Panc1 (cell line): ENCODE data around the gene RAB11FIP2. TPM values are rescaled to one million over a fixed set of nuclear protein-coding genes. Genes with fewer than 3 reads are reported as not detected.

ENCODE experiments used
- ATAC-seq: fragments of 200-7000 bp; cut with Tn5 transposase; 2 replicates; pipeline ENCODE4 v1.9.1; 2020; ENCODE audit warnings: mild to moderate bottlenecking, moderate library complexity
- BruUV-seq: library from RNA; stranded (reverse); fragments of 400-500 nt; replicated peaks from 2 replicates; lab custom pipeline; 2021; lab: Mats Ljungman, UMichigan
- CTCF ChIA-PET: fragments of 300-600 bp; sonication (Branson Sonifier 250); formaldehyde crosslinking; loops from one replicate; lab custom pipeline; 2022; ENCODE audit warnings: antibody characterized with exemption; lab: Charles Lee
- POLR2A ChIA-PET: fragments of 300-600 bp; sonication (Branson Sonifier 250); formaldehyde crosslinking; loops from one replicate; lab custom pipeline; 2022; ENCODE audit warnings: antibody characterized with exemption; lab: Charles Lee
- DNase-seq: peaks from one replicate; pipeline ENCODE4 v3.0.0-alpha.2; 2010; ENCODE audit warnings: low read depth, low spot score
- H3K27ac ChIP-seq: 2 replicates; pipeline ENCODE4 v1.5.1; 2011; ENCODE audit warnings: mild to moderate bottlenecking, low read length, inconsistent platforms
- H3K27me3 ChIP-seq: fragments of 200-500 bp; sonication (Bioruptor generic); 2 replicates; pipeline ENCODE4 v1.6.0; 2014; ENCODE audit warnings: low read length, inconsistent platforms; ENCODE audit not compliant: control insufficient read depth, insufficient read depth
- H3K36me3 ChIP-seq: fragments of 200-500 bp; sonication (Bioruptor generic); 2 replicates; pipeline ENCODE4 v1.5.1; 2014; ENCODE audit warnings: inconsistent platforms, mild to moderate bottlenecking, low read length, moderate library complexity; ENCODE audit not compliant: control insufficient read depth, insufficient read depth
- H3K4me1 ChIP-seq: 2 replicates; pipeline ENCODE4 v1.5.1; 2011; ENCODE audit warnings: inconsistent platforms, mild to moderate bottlenecking, low read length, moderate library complexity; ENCODE audit not compliant: control insufficient read depth, insufficient read depth
- H3K4me3 ChIP-seq, 2 experiments: 2 replicates each; pipeline ENCODE4 v1.5.1; 2011 to 2012; ENCODE audit warnings: low read depth in 2 of 2, low read length in 2 of 2, mild to moderate bottlenecking in 2 of 2, inconsistent platforms in 1 of 2, moderate library complexity in 1 of 2
- H3K9me3 ChIP-seq: fragments of 200-500 bp; sonication (Bioruptor generic); 2 replicates; pipeline ENCODE4 v1.5.1; 2014; ENCODE audit warnings: low read depth, mild to moderate bottlenecking, inconsistent platforms, low read length, moderate library complexity; ENCODE audit not compliant: control insufficient read depth, insufficient read depth
- CTCF ChIP-seq: fragments of 450-650 bp; IDR thresholded peaks from 2 replicates; pipeline ENCODE4 v1.5.1; 2017; ENCODE audit warnings: mild to moderate bottlenecking
- POLR2AphosphoS5 ChIP-seq: IDR thresholded peaks from 2 replicates; pipeline ENCODE4 v1.6.1; 2012; ENCODE audit warnings: mild to moderate bottlenecking, low read depth, low read length, moderate library complexity
- REST ChIP-seq, 2 experiments: IDR thresholded peaks; 2 replicates each; pipeline ENCODE4 v1.6.1; 2011 to 2012; ENCODE audit warnings: low read depth in 2 of 2, control low read depth in 1 of 2, low read length in 1 of 2, mild to moderate bottlenecking in 1 of 2, moderate library complexity in 1 of 2; ENCODE audit not compliant: insufficient read depth in 1 of 2
- SIN3A ChIP-seq: IDR thresholded peaks from 2 replicates; pipeline ENCODE4 v1.6.1; 2012; ENCODE audit warnings: low read depth, mild to moderate bottlenecking, low read length, moderate library complexity, borderline replicate concordance; ENCODE audit not compliant: insufficient read depth
- TCF7L2 ChIP-seq: IDR thresholded peaks from 2 replicates; pipeline ENCODE4 v1.6.1; 2011; ENCODE audit warnings: mild to moderate bottlenecking, low read depth, low read length, inconsistent platforms
- in situ Hi-C: cut with HindIII; loops from 2 replicates; pipeline ENCODE4 v1.10.0; 2016; ENCODE audit warnings: low sequenced_read_pairs, low pct_unique_long_range_greater_than_20kb
- intact Hi-C: fragments of 100-400 bp; cut with micrococcal nuclease; formaldehyde crosslinking; loops from one replicate; pipeline ENCODE4 v1.10.0; 2022; ENCODE audit not compliant: unreplicated experiment
- total RNA-seq: library from RNA; stranded (reverse); gene quantifications from one replicate; pipeline ENCODE4 v1.2.1, GENCODE V29; 2021; ENCODE audit not compliant: unreplicated experiment

The RAB11FIP2 gene
- total RNA-seq, 1 experiment from 2014 or later: 18.1 TPM

GRCh38 chr10:117988814-117989213, 57.9 kb downstream of the RAB11FIP2 start:
- Histone ChIP-seq H3K27me3 (no peaks in the 10 kb centered on the region), H3K4me1 (no peaks in the 10 kb centered on the region), H3K9me3 (no peaks in the 10 kb centered on the region), H3K4me3 (no peak overlapping the region), H3K27ac (no peak overlapping the region), H3K36me3 (no peaks in the 10 kb centered on the region)
- DNase-seq (no peak), ATAC-seq (no peak)
- in situ Hi-C loops (no loop called here), intact Hi-C loops (no loop called here)
- ChIA-PET CTCF (no interaction called here), POLR2A (no interaction called here)
- BruUV-seq: no TSS peak
- TF ChIP-seq POLR2AphosphoS5 (no peak), REST (IDR thresholded peaks at IDR 0.05; ENCODE audit: insufficient read depth in 1 of 2, low read depth in 2 of 2, low read length in 1 of 2) (no peak)

GRCh38 chr10:117987244-117987909, 59.4 kb downstream of the RAB11FIP2 start:
- no peaks in the 10 kb centered on the region for H3K9me3 ChIP-seq
- no peak overlapping the region for H3K4me3 ChIP-seq
- TF ChIP-seq TCF7L2 (no peak), CTCF (no peak), SIN3A (no peak), REST (IDR thresholded peaks at IDR 0.05; ENCODE audit: insufficient read depth in 1 of 2, low read depth in 2 of 2, low read length in 1 of 2) (no peak), POLR2AphosphoS5 (no peak)
- no peaks in the 10 kb centered on the region for H3K4me1 ChIP-seq
- CTCF ChIA-PET: no interaction called here
- no peak for ATAC-seq
- DNase-seq: no peak
- H3K27me3 ChIP-seq: no peaks in the 10 kb centered on the region
- in situ Hi-C loops: no loop called here
- POLR2A ChIA-PET: no interaction called here
- intact Hi-C loops: no loop called here
- no peak overlapping the region for H3K27ac ChIP-seq
- no peaks in the 10 kb centered on the region for H3K36me3 ChIP-seq
- no TSS peak for BruUV-seq
